Ascending aorta (tissue), 2 donors: ENCODE results near the gene MRPL49. TPM values are rescaled to one million over a fixed set of nuclear protein-coding genes. Genes with fewer than 3 reads are reported as not detected.
"Not testable (repeated sequence)": the region's sequence is repeated elsewhere in the genome, so short reads cannot be mapped to it uniquely, and the experiment has no call there.

Experiments
- DNase-seq, 2 donors: peaks; one replicate each; pipeline ENCODE4 v3.0.0-alpha.2; 2019; ENCODE audit warnings: low spot score in 2 of 2
- H3K27ac ChIP-seq, 2 donors: fragments of 200-600 bp; sonication (generic); one replicate each; pipeline ENCODE4 v1.5.1; 2016 to 2017; ENCODE audit warnings: mild to moderate bottlenecking in 1 of 2
- H3K27me3 ChIP-seq: fragments of 200-600 bp; sonication (generic); one replicate; pipeline ENCODE4 v1.5.1; 2017
- H3K36me3 ChIP-seq, 2 donors: fragments of 200-600 bp; sonication (generic); one replicate each; pipeline ENCODE4 v1.5.1; 2016
- H3K4me1 ChIP-seq, 2 donors: fragments of 200-600 bp; sonication (generic); one replicate each; pipeline ENCODE4 v1.5.1; 2016 to 2017; ENCODE audit warnings: mild to moderate bottlenecking in 1 of 2
- H3K4me3 ChIP-seq, 2 donors: fragments of 200-600 bp; sonication (generic); one replicate each; pipeline ENCODE4 v1.5.1; 2016 to 2017; ENCODE audit warnings: mild to moderate bottlenecking in 1 of 2
- H3K9me3 ChIP-seq, 2 donors: fragments of 200-600 bp; sonication (generic); one replicate each; pipeline ENCODE4 v1.5.1; 2016
- intact Hi-C: fragments of 100-400 bp; cut with DNase I; formaldehyde crosslinking; loops from one replicate; pipeline ENCODE4 v1.15.1; 2023
- total RNA-seq: library from RNA; depleted of rRNA; stranded (reverse); fragments of >200 nt; gene quantifications from one replicate; pipeline ENCODE4 v1.1.0, GENCODE V29; 2016
- TF ChIP-seq, protein P1 (sequence below), 3 experiments: fragments of 200-600 bp in 2 of 3; fragments of 450-650 bp in 1 of 3; sonication (generic) in 2 of 3; IDR thresholded peaks; one replicate each; pipeline ENCODE4 v1.5.1; 2016 to 2019; ENCODE audit warnings: antibody characterized with exemption in 3 of 3, mild to moderate bottlenecking in 1 of 3, moderate library complexity in 1 of 3

Gene MRPL49
- total RNA-seq, 1 donor from 2014 or later = 43.2 TPM

DNA sequence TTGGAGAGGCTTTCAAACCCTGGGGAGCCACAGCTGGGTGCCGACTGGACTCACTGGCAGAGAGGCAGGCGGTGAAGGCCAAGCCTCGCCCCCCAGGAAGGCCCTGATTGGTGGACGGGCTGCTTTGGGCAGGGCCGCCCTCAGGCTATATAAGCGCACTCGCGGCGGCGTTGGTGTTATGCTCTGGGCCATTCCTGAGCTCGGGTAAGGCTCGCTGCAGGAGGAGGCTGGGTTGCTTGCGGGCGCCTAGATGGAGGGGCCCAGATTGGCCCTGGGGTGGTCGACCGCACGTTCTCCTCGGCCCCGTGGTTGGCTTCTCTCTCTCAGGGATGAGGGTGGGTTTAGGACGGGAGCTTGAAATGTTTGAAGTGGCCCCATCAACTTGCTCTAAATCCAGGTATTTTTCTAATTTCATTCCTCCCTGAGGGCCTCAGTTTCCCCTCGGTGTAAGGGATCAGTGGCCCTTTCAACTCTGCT is 48.0 kb downstream of the MRPL49 start, which contains the start of gene SPDYC:
TSS of gene SPDYC (plus strand) at position 176 of the 477 bp plus-strand sequence. CDS start 1,125 bp downstream, outside the sequence.
- intact Hi-C loops = no loop called here
- Histone ChIP-seq H3K36me3 (no peaks in the 10 kb centered on the region), H3K4me1 (peaks cover 0 to 3% of the 10 kb centered on the region in 2 donors), H3K27ac (no peak within 1 kb of the TSS), H3K4me3 (no peak within 1 kb of the TSS), H3K9me3 (no peaks in the 10 kb centered on the region), H3K27me3 (no peaks in the 10 kb centered on the region)
- DNase-seq = no peak
- TF ChIP-seq, protein P1, sequence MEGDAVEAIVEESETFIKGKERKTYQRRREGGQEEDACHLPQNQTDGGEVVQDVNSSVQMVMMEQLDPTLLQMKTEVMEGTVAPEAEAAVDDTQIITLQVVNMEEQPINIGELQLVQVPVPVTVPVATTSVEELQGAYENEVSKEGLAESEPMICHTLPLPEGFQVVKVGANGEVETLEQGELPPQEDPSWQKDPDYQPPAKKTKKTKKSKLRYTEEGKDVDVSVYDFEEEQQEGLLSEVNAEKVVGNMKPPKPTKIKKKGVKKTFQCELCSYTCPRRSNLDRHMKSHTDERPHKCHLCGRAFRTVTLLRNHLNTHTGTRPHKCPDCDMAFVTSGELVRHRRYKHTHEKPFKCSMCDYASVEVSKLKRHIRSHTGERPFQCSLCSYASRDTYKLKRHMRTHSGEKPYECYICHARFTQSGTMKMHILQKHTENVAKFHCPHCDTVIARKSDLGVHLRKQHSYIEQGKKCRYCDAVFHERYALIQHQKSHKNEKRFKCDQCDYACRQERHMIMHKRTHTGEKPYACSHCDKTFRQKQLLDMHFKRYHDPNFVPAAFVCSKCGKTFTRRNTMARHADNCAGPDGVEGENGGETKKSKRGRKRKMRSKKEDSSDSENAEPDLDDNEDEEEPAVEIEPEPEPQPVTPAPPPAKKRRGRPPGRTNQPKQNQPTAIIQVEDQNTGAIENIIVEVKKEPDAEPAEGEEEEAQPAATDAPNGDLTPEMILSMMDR (IDR thresholded peaks at IDR 0.05) = no peak

DNA sequence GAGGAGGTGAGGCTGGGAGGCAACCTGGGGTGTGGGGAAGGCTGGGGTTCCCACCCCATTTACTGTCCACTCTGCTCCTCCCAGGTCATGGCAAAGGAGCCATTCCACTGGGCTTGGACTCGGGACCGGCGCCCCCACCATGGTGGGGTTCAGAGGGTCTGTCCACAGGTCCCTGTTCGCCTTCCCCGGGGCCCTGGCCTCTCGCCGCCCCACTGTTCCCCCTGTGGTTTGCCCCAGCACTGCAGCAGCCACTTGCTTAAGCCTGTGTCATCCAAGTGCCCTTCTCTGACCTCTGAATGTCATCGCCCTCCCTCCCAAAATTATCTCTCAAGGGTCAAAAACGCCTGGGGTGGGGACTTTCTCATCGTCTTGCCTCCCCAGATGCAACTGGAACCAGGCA is 50.5 kb downstream of the MRPL49 start:
- Histone ChIP-seq H3K9me3 (no peaks in the 10 kb centered on the region), H3K4me1 (no peaks in the 10 kb centered on the region), H3K36me3 (no peaks in the 10 kb centered on the region), H3K4me3 (no peak overlapping the region), H3K27me3 (no peaks in the 10 kb centered on the region), H3K27ac (no peak overlapping the region)
- no peak for DNase-seq
- intact Hi-C loops = no loop called here
- TF ChIP-seq, protein P1 (IDR thresholded peaks at IDR 0.05) = no peak

DNA sequence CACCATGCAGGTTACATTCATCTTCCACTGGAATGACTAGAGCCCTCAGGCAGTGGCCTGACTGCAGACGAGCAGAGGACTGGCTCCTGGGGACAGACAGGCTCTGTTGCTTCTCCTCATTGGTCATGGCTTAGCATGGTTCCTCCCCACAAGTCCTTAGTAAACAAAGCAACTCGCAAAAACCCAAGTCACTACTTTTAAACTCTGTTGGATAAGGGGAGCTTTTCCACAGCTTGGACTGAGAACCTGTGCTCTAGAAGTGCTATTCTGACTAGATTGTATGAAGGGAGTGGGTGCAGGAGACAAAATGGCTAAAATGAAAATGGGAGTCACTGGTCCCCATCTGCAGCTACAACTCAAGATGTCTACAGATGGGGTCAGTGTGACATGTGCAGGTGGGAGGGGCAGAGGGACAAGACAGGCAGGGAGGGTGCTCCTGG is 52.5 kb downstream of the MRPL49 start:
- intact Hi-C loops, H3K27me3 ChIP-seq, H3K36me3 ChIP-seq, H3K4me1 ChIP-seq, DNase-seq, H3K4me3 ChIP-seq, H3K27ac ChIP-seq, H3K9me3 ChIP-seq: not testable (repeated sequence)

Other genes with a start within 250 kb of the MRPL49 start
- gene EHD1, start 243.7 kb upstream of the MRPL49 start, total RNA-seq = 216 TPM
- 39.5 TPM for gene ATG2A, start 205.1 kb upstream of the MRPL49 start, total RNA-seq
- 115 TPM for gene PPP2R5B, start 197.6 kb upstream of the MRPL49 start, total RNA-seq
- gene GPHA2, start 186.4 kb upstream of the MRPL49 start, total RNA-seq = not detected
- gene MAJIN, start 150.2 kb upstream of the MRPL49 start, total RNA-seq = not detected
- gene BATF2, start 125.3 kb upstream of the MRPL49 start, total RNA-seq = 0.21 TPM
- gene ARL2, start 108.2 kb upstream of the MRPL49 start, total RNA-seq = 187 TPM
- 25.1 TPM for gene SNX15, start 94.9 kb upstream of the MRPL49 start, total RNA-seq
- 19.6 TPM for gene SAC3D1, start 81.1 kb upstream of the MRPL49 start, total RNA-seq
- gene NAALADL1, start 63.8 kb upstream of the MRPL49 start, total RNA-seq = 56.8 TPM
- not detected for gene CDCA5, start 38.3 kb upstream of the MRPL49 start, total RNA-seq
- gene ZFPL1, start 38.1 kb upstream of the MRPL49 start, total RNA-seq = 93.6 TPM
- gene VPS51, start 26.1 kb upstream of the MRPL49 start, total RNA-seq = 226 TPM
- 10.6 TPM for gene TM7SF2, start 10.4 kb upstream of the MRPL49 start, total RNA-seq
- 35.3 TPM for gene ZNHIT2, start 4.6 kb upstream of the MRPL49 start, total RNA-seq
- 1,253 TPM for gene FAU, start 187 bp upstream of the MRPL49 start, total RNA-seq
- gene SYVN1, start 12.2 kb downstream of the MRPL49 start, total RNA-seq = 229 TPM
- not detected for gene SPDYC, start 47.9 kb downstream of the MRPL49 start, total RNA-seq
- 239 TPM for gene CAPN1, start 59.6 kb downstream of the MRPL49 start, total RNA-seq
- gene POLA2, start 139.6 kb downstream of the MRPL49 start, total RNA-seq = 27.4 TPM
- 20.6 TPM for gene CDC42EP2, start 192.5 kb downstream of the MRPL49 start, total RNA-seq
- gene DPF2, start 211.5 kb downstream of the MRPL49 start, total RNA-seq = 70.9 TPM
- not detected for gene TIGD3, start 232.4 kb downstream of the MRPL49 start, total RNA-seq